HG03066 (cell line): ENCODE results near the gene TIE1.

Source experiments
- ATAC-seq: cut with Tn5 transposase; IDR thresholded peaks from one replicate; pipeline ENCODE4 v1.9.1; 2021; ENCODE audit warnings: low read depth; ENCODE audit not compliant: unreplicated experiment

TIE1 gene

DNA sequence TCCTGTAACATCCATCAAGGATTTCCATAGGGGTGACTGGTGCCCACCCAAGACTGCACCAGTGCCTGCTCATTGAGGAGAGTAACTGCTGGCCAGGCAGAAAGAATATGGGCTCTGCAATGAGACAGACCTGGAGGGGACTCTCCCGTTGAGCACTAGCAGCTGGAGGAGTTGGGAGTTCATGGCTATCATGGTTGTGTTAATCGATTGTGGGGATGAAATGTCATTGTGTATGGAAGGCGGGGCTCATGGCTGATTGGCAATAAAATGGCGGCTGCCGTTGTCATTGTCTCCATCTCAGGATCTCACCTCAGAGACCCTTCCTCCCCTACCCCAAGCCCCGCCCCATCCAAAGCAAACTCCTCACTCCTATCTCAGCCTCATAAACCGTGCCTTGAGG, 27.1 kb upstream of the TIE1 start:
- ATAC-seq: no peak

DNA sequence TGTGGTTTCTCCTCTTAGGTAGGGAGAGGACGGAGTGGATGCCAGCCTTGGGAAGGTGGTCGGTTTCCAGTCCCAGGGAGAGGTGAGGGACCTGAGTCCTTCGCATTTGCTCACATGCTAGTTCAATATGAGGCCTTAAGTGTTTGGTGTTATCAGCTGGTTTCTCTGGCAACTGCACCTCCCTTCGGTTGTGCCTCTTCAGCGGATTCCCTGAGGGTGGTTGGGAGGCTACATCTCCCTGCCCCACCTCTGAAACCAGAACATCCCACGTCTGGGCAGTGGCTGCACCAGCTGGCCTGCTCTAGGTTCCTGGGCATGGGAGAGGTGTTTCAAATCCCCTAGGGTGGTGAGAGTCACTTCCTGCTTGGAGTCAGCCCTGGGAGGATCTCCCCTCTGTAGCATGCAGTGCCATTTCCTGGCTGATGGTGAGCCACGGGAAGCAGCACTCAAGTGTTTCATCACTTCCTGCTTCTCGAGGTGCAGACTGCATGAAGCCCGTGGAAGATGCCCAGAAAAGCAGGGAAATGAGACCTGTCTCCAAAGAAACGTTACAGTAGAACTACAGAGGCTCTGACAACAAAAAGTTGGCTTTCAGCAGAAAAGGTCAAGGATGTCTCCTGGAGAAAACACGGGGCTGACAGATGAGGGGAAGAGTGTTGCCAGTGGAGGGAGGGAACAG, 26.5 kb upstream of the TIE1 start:
- ATAC-seq: no peak

DNA sequence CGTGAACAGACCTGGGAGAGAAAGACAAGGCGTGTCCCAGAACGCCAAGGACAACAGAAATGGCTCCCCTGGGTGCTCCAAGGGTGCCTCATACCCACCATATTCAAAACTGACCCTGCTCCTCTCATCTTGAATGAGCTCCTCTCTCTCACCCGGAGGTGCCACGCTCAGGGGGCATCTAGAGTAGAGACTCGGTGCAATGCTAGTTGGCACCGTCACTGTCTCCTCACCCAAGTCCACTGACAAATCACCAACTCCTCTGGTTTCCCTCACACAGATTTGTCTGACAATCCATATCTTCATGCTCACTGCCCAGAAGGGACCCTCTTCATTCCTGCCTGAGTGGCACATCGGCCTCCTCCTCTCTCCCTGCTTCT, 26.0 kb upstream of the TIE1 start:
- ATAC-seq: no peak

DNA sequence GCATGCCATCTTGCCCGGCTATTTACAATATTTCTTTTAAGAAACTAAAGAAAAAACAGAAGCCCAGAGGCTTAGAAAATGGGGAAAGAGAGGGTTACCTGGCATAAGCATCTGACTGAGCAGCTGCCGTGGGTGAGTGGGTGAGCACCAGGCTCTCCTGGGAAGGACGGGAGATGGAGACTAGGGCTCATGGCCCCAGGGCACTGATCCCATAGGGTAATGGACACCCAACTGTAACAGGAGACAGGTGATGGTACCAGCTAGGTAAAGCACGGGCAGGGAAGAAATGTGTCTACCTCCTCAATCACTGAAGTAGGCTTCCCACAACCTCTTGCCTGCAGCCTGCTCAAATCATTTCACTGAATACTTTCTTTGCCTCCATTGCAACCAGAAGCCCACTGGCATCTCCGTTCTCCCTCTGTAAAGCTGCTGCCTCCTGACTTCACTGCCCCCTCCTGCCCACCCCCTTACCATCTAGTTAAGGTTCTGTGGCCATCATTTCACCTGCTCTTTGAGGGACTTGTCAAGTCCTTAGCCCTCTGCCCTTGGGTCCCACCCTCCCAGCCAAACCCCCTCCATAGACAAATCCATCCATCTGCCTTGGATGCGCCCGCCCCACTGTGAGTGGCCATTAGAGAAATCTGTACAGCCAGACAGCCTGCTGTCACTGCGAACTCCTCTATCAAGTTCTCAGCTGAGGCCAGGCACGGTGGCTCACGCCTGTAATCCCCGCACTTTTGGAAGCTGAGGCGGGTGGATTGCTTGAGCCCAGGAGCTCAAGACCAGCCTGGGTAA, 24.8 kb upstream of the TIE1 start:
- ATAC-seq: no peak

DNA sequence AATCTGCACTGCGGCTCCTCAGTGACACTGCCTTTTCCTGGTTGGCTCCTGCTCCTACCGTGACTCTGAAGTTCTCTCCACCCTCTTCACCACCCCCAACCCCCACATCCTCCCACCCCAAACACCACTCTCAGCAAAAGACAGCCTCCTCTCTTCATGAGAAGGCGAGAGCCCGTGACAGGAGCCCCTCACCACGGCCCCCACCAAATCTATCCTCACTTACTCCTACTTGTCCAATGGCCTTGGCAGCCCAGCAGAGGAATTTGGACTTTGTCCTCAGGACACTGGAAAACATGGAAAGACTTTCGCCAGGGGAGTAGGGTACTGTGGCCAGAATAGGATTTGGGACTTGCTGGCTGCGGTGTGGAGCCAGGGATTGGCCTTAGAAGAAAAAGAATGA, 24.1 kb upstream of the TIE1 start:
- no peak for ATAC-seq

DNA sequence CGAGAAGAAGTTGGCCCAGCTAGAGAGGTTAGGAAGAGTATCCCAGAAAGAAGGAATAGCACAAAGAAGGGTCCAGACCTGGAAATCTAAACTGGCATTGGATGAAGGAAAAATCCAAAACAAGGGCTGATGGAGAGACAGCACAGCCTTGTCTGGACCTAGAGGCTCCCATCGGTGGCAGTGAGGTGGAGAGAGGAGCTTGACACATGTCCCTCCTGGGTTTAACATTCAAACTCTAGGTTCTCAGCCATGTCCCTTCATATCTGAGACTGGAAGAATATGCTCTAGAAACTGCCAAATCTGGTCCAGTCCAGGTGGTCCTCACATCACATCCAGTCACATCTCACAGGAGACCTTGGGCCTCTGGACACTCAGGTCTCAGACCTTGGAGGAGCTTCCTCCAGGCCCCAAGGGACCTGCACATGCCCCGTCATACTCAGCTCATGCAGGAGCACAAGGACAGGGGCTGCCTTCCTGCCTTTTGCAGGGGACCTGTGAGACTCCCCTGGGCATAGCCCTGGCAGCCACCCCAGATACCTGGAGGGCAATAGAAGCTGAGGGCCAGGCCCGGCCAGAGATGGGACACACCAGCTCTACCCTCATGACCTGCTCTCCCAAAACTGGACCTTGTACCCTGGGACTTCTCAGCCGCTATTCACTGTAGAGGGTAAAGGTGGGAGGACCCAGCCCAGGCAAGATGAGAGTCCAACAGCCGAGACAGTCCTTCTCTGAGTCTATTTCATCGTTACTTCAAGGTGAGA, 23.5 kb upstream of the TIE1 start:
- ATAC-seq: no peak

DNA sequence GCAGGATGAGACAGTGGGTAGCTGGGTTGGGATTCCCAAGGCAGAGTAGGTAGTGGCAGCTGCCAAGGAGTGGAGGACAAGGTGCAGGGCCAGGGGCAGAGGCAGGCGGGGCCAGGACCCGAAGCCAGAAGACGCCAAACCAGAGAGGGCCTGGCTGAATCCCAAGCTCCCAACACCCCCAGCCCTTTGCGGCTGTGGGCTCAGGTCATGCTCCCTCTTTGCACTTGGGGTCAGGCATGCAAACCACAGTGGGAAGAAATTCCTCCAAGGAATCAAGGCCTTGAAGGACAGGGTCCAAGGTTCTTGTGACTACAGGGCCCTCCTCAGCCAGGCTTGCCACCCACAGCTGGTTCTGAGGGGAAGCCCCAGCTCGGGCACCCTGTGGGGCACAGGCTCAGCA, 21.6 kb upstream of the TIE1 start:
- no peak for ATAC-seq

DNA sequence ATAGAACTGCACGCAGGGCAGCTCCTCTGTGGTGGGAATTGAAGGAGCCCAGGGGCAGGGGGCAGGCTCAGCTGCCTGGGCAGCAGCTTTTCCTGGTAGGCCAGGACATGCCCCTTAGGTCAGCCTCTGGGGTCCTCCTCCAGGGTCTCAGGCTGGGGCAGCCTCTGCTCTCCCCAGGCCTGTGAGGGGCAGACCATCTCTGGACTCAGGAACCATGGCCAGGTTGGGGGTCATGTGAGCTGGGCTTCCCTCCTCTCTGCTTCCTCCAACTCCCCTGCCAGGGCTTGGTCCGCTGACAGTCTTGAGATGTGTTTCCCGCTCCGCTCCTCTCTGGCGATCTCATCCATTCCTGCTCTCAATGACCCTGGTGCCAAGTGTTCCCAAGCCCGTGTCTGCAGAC, 21.1 kb upstream of the TIE1 start:
- ATAC-seq: no peak

DNA sequence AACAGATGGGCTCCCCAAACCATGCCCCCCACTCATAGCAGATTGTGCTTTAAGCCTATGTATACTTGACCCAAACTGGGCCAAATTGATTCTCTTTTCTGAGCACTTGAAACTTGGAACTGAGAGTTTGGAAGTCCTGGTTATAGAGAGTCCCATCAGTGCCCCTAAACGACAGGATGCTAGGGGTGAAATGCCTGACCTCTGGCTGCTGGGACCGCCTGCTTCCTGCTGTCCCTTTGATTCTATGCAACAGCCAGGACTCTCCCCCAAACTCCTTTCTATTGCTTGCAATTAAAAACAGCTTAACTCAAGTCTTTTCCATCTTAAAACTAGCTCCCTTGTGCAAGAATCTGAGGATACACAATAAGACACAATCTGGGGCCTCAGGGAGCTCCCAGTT, 20.1 kb upstream of the TIE1 start:
- no peak for ATAC-seq

DNA sequence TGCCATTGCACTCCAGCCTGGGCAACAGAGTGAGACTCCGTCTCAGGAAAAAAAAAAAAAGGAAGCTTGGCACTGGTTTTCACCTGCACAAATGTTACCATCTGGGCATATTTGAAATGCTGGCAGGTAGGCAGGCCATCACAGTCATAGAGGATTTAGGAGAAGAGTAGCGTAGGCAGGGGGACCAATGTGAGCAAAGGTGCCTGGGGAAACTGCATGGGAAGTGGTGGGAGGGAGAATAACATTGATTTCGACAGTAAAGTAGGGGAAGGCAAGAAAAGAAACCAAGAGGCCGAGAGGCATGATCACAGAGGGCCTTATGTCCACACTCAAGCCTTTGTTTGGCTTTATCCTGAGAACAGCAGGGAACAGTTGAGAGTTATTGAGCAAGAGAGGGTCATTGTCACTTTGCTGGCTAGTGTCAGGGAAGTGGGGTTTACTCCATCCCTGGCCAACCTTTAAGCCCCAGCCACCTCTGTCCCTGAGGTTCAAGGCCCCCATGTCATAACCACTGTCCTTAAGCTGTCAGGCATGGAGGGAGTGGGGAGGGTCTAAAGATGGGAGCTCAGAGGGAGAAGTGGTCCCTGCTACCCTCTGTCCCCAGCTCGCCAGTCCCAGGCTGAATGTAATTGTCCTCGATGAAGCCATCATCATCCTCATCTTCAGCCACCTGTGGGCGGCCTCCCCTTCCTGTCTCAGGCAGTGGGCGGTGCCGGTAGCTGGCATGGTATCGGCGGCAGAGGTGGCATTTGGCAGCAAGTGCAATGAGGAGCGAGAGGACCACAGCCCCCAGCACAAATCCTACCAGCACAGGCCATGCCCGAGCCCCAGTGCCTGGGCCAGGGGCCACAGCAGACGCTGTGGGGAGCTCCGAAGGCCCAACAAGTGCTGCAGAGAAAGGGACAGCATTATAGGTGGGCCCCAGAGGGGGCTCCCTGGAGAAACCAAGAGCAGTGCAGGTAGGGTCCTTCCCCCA, 18.3 kb upstream of the TIE1 start:
- ATAC-seq: no peak

DNA sequence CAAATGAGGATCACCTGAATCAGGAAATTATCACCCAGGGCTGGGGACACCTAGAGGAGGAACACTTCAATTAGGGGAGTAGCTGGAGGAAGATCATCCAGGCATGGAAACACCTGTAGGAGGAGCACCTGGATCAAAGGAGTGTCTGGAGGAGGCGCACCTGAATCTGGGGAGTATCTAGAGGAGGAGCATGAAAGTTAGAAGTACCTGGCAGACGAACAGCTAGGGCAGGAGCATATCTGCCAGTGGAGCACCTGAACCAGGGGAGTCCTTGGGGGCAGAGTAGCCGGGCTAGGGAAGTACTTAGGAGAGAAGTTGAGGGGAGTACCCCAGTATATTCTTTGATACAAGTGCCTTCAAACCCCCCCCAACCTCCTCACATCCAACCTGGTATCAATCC, 16.7 kb upstream of the TIE1 start:
- ATAC-seq: no peak

DNA sequence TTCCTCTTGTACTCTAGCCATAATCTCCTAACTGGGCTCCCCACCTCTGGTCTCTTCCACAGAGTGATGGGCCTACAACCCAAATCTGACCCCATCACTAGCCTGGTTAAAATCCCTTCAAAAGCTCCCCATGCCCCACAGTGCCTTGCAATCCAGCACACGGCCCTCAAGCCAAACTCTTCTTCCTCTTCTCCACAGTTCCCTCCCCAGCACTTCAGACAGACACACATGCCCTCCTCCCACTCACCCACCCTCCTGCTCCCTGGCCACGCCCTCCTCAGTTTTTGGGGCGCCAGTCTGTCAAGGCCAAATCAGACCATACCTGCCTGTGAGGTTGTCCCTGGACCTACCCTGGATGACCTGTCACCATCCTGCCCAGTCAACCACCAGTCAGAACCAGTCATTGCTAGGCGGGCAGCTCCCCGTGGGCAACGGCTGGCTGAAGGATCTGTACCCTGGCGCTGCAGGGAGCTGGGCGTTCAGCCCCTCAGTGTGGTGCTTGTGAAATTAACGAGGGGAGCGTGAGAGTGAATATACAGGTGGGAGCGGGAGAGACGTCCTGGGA, 16.2 kb upstream of the TIE1 start:
- no peak for ATAC-seq

DNA sequence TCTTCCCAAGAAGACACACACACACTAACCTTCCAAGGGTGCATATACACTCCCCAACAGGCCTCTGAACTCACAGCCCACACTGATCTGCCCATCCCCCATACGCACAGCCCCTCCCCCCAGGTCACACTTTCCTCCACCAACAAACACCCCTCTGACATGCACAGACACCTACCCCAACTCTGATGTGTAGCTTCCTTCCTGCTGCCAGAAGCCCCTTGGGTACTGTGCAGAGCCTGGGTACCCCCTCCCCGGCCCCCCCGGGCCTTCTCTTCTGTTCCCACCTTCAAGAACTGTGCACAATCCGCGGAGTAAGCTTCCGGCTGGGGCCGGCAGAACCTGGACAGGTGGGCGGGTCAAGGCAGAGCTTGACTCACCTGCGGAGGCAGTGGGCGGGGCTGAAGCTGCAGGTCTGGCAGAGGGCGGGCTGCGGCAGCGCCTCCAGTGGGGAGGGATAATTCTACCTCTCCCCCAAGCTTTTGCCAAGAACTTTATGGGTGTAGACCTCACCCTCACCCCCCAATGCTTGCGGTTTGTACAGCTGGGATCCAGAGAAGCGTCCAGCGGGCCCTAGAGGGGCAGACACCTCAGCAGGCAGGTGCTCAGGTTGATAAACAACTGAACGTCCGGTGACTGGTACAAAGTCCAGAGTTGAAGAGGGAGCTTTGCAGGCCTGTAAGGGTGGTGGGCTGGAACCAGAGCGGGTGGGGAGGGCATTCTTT, 15.4 kb upstream of the TIE1 start, which contains the start of gene C1orf210:
Gene C1orf210, minus strand, starts transcription at position 313 of the 722 bp plus-strand sequence. CDS start 2,311 bp downstream, outside the sequence.
- no peak for ATAC-seq

DNA sequence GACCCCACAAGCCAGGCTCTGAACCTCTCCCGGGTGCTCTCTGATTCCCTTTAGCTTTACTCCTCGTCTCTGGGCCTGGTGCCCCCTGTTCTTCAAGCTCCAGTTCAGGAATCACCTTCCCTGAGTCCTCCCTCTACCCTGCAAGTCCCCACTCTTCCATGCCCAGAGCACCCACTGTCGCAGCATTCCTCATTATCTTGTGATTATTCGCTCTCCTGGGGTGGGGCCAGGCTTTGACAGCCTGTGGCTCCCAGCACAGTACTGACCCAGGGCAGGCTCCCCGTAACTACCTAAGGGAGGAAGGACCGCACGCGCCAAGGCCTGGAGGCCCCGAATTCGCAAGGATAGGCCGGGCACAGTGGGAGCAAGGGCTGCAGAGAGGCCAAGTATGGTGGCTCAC, 14.7 kb upstream of the TIE1 start:
- ATAC-seq: no peak

DNA sequence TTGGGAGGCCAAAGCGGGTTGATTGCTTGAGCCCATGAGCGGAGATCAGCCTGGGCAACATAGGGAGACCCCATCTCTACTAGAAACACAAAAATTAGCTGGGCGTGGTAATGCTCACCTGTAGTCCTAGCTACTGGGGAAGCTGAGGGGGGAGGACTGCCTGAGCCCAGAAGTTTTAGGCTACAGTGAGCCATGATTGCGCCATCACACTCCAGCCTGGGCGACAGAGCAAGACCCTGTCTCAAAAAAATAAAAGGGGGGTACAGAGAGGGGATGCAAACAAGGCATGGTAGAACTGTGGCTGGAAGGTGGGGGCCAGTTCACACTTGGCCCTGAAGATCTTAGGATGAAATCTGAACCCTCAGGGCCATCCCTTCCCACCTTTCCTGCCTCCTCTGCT, 14.2 kb upstream of the TIE1 start:
- ATAC-seq: no peak

DNA sequence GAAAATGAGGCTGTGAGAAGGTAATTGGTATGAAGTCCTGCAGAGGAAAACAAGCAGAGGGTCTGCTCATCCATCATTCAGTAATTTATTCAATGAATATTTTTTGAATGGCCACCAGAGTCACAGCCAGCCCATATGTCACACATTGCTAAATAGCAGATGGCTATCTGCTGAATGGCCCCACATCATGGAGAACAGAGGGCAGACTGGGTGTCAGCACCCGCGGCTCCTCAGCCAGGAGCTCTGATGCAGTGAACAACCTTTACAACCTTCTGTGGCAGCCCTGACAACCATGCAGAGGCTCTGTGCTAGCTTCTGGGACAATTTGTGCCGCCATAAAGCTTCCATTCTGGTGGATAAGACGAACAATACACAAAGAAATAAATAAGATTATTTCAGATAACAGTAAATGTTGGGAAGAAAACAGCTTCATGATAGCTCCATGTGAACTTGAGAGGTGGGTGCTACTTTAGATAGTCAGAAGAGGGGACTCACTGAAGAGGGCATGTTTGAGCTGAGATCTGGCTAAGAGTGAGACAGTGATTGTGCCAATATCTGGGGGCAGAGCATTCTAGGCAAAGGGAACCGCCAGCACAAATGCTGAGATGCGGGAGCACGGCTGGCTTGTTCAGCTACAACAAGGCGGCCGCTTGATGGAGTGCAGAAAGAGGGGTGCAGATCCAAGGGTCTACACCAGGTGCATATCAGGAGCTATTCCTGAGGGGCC, 12.6 kb upstream of the TIE1 start:
- no peak for ATAC-seq

DNA sequence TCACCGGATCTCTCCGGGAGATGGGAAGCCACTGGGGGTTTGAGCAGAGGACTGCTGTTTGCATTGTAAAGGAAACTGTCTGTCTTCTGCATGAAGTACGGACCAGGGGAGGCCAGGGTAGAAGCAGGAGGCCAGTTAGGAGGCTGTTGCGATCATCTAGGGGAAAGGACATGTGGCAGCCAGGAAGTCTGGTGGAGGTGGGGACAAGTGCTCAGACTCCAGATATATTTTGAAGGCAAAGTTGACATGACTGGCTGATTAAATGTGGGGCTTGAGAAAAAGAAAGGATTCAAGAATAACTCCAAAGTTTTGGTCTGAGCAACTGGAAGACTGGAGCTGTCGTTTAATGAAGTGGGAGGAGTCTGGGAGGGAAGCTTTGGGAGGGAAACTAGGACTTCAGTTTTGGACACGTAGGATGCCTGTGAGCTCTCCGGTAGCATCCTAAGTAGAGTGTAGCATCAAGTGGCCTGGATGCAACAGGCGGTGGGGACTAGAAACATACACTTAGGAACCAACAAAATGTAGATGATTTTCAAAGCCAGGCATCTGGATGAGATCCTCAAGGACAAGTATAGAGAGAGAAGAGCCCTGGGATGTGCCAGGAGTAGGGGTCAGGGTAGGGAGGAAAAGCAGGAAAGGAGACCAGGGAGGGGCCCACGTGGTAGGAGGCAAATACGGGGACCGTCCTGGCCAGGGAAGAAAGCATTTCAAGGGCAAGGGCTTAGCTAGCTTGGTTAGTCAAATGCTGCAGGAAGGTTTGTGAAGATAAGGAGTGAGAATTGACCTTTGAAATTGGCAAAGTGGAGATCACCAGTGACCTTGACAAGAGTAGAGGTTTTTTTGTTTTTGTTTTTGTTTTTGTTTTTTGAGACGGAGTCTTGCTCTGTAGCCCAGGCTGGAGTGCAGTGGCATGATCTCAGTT, 11.7 kb upstream of the TIE1 start:
- no peak for ATAC-seq

DNA sequence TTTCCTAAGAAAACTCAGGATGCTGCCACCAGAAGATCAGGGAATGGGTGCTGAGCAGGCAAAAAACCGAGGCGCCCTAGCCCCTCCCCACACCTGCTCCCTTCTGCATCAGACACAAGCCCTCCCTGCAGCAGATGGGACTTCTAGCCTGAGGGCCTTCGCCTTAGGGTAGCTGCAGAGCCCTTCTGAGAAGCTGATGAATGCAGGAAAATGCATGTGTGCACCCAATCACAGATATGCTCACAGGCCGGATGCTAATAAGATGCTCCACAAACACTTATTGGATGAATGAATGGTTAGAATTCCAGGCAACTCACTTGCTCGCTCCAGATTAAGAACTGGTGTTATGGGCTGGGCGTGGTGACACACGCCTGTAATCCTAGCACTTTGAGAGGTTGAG, 8.6 kb upstream of the TIE1 start:
- ATAC-seq: no peak
